HG03095 (cell line): ENCODE data around the gene ARHGAP18.

Source experiments
- ATAC-seq: cut with Tn5 transposase; IDR thresholded peaks from one replicate; pipeline ENCODE4 v1.9.1; 2021; ENCODE audit warnings: moderate library complexity; ENCODE audit not compliant: unreplicated experiment

ARHGAP18 gene

GRCh38 chr6:129672341-129672682 is 37.7 kb downstream of the ARHGAP18 start:
- peak; percentile 29 for ATAC-seq

GRCh38 chr6:129671442-129672340 is 38.3 kb downstream of the ARHGAP18 start:
- peak; percentile 75 for ATAC-seq

- no peak for ATAC-seq
Measured at GRCh38 chr6:129670634-129671033, 39.3 kb downstream of the ARHGAP18 start.

GRCh38 chr6:129667621-129668020 is 42.4 kb downstream of the ARHGAP18 start:
- ATAC-seq: no peak

GRCh38 chr6:129667034-129667433 is 42.9 kb downstream of the ARHGAP18 start:
- no peak for ATAC-seq

- no peak for ATAC-seq
Measured at GRCh38 chr6:129665555-129665954, 44.4 kb downstream of the ARHGAP18 start.

- no peak for ATAC-seq
Measured at GRCh38 chr6:129663531-129663930, 46.4 kb downstream of the ARHGAP18 start.

- peak; percentile 73 for ATAC-seq
Measured at GRCh38 chr6:129662980-129663431, 47.0 kb downstream of the ARHGAP18 start.

- no peak for ATAC-seq
Measured at GRCh38 chr6:129662406-129662766, 47.6 kb downstream of the ARHGAP18 start.

- no peak for ATAC-seq
Measured at GRCh38 chr6:129661536-129662405, 48.2 kb downstream of the ARHGAP18 start.

GRCh38 chr6:129660346-129660676 is 49.7 kb downstream of the ARHGAP18 start:
- ATAC-seq: no peak

GRCh38 chr6:129659590-129660345 is 50.2 kb downstream of the ARHGAP18 start:
- no peak for ATAC-seq

GRCh38 chr6:129659167-129659566 is 50.8 kb downstream of the ARHGAP18 start:
- ATAC-seq: no peak

GRCh38 chr6:129657483-129657882 is 52.5 kb downstream of the ARHGAP18 start:
- ATAC-seq: no peak

GRCh38 chr6:129655334-129655733 is 54.6 kb downstream of the ARHGAP18 start:
- no peak for ATAC-seq

GRCh38 chr6:129653746-129654145 is 56.2 kb downstream of the ARHGAP18 start:
- ATAC-seq: no peak

GRCh38 chr6:129653229-129653628 is 56.7 kb downstream of the ARHGAP18 start:
- ATAC-seq: no peak

- ATAC-seq: no peak
Measured at GRCh38 chr6:129651291-129651691, 58.7 kb downstream of the ARHGAP18 start.

- ATAC-seq: no peak
Measured at GRCh38 chr6:129648819-129649491, 61.0 kb downstream of the ARHGAP18 start.

GRCh38 chr6:129647044-129647443 is 62.9 kb downstream of the ARHGAP18 start:
- peak; percentile 34 for ATAC-seq

- peak; percentile 79 for ATAC-seq
Measured at GRCh38 chr6:129646642-129647041, 63.3 kb downstream of the ARHGAP18 start.
